ENCODE measurements around the gene SHC2. TPM values are rescaled to one million over a fixed set of nuclear protein-coding genes. Genes with fewer than 3 reads are reported as not detected.

The SHC2 gene
- total RNA-seq, 4 donors from 2014 or later: 31.5 to 72.8 (median 48.8) TPM

DNA sequence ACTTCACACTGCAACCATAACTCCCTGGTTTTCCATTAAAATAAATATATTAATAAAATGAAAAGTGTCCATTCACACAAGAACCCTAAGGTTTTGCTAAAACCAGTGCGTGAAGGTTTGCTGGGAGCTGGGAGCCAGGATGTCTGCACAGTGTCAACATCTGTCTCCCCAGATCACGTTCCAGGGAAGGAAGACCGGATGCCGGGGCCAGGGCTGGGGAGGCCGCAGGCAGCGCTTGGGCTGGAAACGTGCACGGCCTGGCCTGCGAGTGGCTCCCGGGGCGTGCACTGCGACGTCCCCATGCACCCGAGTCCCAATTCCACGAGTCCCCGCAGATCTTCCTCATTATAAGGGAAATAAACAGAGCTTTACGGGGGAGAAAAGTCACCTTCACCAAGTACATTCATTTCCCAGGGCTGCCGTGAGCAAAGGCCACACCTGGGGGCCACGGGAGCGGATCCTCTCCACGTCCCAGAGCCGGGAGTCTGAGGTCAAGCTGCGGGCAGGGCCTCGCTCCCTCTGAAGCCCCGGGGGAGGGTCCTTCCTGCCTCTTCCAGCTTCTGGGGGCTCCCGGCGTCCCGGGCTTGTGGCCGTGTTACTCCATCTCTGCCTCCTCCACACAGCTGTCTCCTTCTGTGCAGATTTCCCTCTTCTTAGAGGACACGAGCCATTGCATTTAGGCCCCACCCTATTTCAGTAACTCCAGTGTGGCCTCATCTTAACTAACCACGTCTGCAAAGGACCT is 12.8 kb downstream of the SHC2 start:
- Histone ChIP-seq H3K4me1 (no peaks in the 10 kb centered on the region), H3K9me3 (no peaks in the 10 kb centered on the region), H3K4me3 (replicated peaks in 1 of 3) (no peak overlapping the region), H3K27me3 (no peaks in the 10 kb centered on the region), H3K36me3 (no peaks in the 10 kb centered on the region), H3K27ac (no peak overlapping the region)
- intact Hi-C loops (cut with DNase I): no loop called here
- TF ChIP-seq, protein P1, sequence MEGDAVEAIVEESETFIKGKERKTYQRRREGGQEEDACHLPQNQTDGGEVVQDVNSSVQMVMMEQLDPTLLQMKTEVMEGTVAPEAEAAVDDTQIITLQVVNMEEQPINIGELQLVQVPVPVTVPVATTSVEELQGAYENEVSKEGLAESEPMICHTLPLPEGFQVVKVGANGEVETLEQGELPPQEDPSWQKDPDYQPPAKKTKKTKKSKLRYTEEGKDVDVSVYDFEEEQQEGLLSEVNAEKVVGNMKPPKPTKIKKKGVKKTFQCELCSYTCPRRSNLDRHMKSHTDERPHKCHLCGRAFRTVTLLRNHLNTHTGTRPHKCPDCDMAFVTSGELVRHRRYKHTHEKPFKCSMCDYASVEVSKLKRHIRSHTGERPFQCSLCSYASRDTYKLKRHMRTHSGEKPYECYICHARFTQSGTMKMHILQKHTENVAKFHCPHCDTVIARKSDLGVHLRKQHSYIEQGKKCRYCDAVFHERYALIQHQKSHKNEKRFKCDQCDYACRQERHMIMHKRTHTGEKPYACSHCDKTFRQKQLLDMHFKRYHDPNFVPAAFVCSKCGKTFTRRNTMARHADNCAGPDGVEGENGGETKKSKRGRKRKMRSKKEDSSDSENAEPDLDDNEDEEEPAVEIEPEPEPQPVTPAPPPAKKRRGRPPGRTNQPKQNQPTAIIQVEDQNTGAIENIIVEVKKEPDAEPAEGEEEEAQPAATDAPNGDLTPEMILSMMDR (IDR thresholded peaks at IDR 0.05): no peak
- no peak for TF ChIP-seq POLR2A (IDR thresholded peaks at IDR 0.05)
- WGBS, 2 donors: 64 to 72% methylated on average over 29 to 30 of the region's 31 CpGs
- peak in 1 of 2 donors; percentile 17 for DNase-seq

DNA sequence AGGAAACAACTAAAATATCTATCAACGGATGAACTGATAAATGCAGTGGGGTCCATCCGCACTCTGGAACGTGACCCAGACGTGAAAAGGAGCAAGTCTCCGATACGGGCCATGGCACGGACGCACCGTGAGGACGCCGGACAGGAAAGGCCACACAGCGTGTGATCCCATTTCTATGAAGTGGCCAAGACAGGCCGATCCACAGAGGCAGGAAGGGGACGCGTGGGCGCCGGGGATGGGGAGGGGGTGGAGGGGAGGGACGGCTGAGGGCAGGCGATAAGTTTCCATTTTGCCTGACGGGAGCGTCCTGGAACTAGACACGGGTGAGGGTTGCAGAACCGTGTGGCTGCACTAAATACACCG is 13.8 kb downstream of the SHC2 start:
- WGBS, 2 donors: 83 to 88% methylated on average over 24 of the region's 24 CpGs
- Histone ChIP-seq H3K4me3 (replicated peaks in 1 of 3) (no peak overlapping the region), H3K36me3 (no peaks in the 10 kb centered on the region), H3K27ac (no peak overlapping the region), H3K4me1 (no peaks in the 10 kb centered on the region), H3K9me3 (no peaks in the 10 kb centered on the region), H3K27me3 (no peaks in the 10 kb centered on the region)
- no peak for TF ChIP-seq POLR2A (IDR thresholded peaks at IDR 0.05)
- TF ChIP-seq, protein P1 (IDR thresholded peaks at IDR 0.05): no peak
- DNase-seq: no peak
- intact Hi-C loops (cut with DNase I): no loop called here

DNA sequence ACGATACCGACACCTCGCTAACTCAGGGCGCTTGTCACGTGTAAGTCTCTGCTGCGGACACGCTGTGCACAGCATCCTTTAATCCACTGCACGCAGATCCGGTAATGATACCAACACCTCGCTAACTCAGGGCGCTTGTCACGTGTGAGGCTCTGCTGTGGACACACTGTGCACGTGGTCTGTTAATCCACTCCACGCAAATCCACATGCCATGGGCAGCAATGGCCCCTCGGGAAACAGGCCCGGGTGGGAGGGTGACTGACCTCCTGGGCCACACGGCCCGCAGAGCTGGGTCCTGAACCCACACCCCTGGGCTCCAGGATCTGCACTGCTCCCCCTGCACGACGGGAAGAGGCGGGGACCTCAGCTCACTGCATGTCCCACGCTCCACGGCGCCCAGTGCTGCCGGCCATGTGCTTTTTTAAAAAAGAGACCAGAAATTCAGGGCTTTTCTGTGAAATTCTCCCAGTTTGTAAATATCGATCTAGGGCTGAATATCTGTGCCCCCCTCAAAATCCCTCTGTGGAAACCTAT is 16.1 kb downstream of the SHC2 start:
- Histone ChIP-seq H3K27ac (no peak overlapping the region), H3K4me1 (no peaks in the 10 kb centered on the region), H3K4me3 (replicated peaks in 1 of 3) (no peak overlapping the region), H3K36me3 (no peaks in the 10 kb centered on the region), H3K27me3 (no peaks in the 10 kb centered on the region), H3K9me3 (no peaks in the 10 kb centered on the region)
- no peak for DNase-seq
- WGBS, 2 donors: 92 to 96% methylated on average over 22 to 23 of the region's 26 CpGs
- intact Hi-C loops (cut with DNase I): no loop called here
- TF ChIP-seq, protein P1 (IDR thresholded peaks at IDR 0.05): no peak
- no peak for TF ChIP-seq POLR2A (IDR thresholded peaks at IDR 0.05)

DNA sequence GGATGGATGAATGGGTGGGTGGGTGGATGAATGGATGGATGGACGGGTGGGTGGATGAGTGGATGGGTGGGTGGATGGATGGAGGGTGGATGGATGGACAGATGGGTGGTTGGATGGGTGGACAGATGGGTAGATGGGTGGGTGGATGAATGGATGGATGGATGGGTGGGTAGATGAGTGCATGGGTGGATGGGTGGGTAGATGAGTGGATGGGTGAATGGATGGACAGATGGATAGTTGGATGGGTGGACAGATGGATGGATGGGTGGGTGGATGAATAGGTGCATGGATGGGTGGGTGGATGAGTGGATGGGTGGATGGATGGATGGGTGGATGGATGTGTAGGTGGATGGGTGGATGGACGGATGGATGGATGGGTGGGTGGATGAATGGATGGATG is 17.8 kb downstream of the SHC2 start:
- Histone ChIP-seq H3K4me1 (no peaks in the 10 kb centered on the region), H3K9me3 (no peaks in the 10 kb centered on the region), H3K36me3 (no peaks in the 10 kb centered on the region), H3K4me3 (replicated peaks in 1 of 3) (no peak overlapping the region), H3K27ac (no peak overlapping the region), H3K27me3 (no peaks in the 10 kb centered on the region)
- DNase-seq: no peak
- intact Hi-C loops (cut with DNase I): no loop called here
- no peak for TF ChIP-seq POLR2A (IDR thresholded peaks at IDR 0.05)
- TF ChIP-seq, protein P1 (IDR thresholded peaks at IDR 0.05): no peak
- 76 to 84% methylated on average over 2 of the region's 2 CpGs for WGBS, 2 donors

DNA sequence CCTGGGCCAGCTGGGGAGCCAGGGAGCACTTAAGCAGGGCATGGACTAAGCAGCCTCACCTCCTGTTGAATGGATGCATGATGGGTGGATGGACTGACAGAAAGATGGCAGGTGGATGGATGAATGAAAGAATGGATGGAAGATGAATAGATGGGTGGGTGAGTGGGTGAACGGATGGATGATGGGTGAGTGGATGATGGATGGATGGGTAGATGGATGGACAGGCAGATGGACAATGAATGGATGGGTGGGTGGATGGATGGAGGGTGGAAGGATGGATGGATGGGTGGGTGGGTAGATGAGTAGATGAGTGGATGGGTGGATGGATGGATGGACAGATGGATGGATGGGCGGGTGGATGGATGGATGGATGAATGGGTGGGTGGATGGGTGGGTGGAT is 18.7 kb downstream of the SHC2 start:
- WGBS, 2 donors: 95 to 99% methylated on average over 2 of the region's 2 CpGs
- Histone ChIP-seq H3K36me3 (no peaks in the 10 kb centered on the region), H3K4me1 (no peaks in the 10 kb centered on the region), H3K9me3 (no peaks in the 10 kb centered on the region), H3K27me3 (no peaks in the 10 kb centered on the region), H3K27ac (no peak overlapping the region), H3K4me3 (replicated peaks in 1 of 3) (no peak overlapping the region)
- DNase-seq: no peak
- no peak for TF ChIP-seq POLR2A (IDR thresholded peaks at IDR 0.05)
- TF ChIP-seq, protein P1 (IDR thresholded peaks at IDR 0.05): no peak
- intact Hi-C loops (cut with DNase I): no loop called here

All from thyroid gland (tissue), 4 donors.